Psoas muscle (tissue), 8 donors: ENCODE measurements around the gene DVL3. TPM values are rescaled to one million over a fixed set of nuclear protein-coding genes. Genes with fewer than 3 reads are reported as not detected.
A peak's percentile ranks its signal among the peaks of the same experiment; 100 is the strongest.

Experiments used
- ATAC-seq, 4 donors: fragments of 200-7000 bp; cut with Tn5 transposase; one replicate each; pipeline ENCODE4 v1.9.1; 2020; ENCODE audit warnings: moderate library complexity in 3 of 4, mild to moderate bottlenecking in 2 of 4
- DNase-seq, 2 donors: peaks; one replicate each; pipeline ENCODE4 v3.0.0-alpha.2; 2020
- H3K27ac ChIP-seq: fragments of 200-600 bp; one replicate; pipeline ENCODE4 v1.8.0; 2022
- H3K27me3 ChIP-seq, 3 donors: fragments of 200-600 bp in 1 of 3; one replicate each; pipeline versions ENCODE4 v1.6.1 to v1.8.0; 2013 to 2022; ENCODE audit warnings: low read length in 2 of 3, mild to moderate bottlenecking in 2 of 3, moderate library complexity in 1 of 3; ENCODE audit not compliant: insufficient read depth in 3 of 3
- H3K36me3 ChIP-seq, 2 donors: fragments of 200-600 bp in 1 of 2; one replicate each; pipeline versions ENCODE4 v1.6.1 to v1.8.0; 2013 to 2022; ENCODE audit warnings: low read depth in 1 of 2, mild to moderate bottlenecking in 1 of 2, moderate library complexity in 1 of 2; ENCODE audit not compliant: insufficient read depth in 1 of 2
- H3K4me1 ChIP-seq: fragments of 200-600 bp; one replicate; pipeline ENCODE4 v1.8.0; 2022
- H3K4me3 ChIP-seq: fragments of 200-600 bp; one replicate; pipeline ENCODE4 v1.8.0; 2022; ENCODE audit warnings: mild to moderate bottlenecking
- H3K9me3 ChIP-seq: fragments of 200-600 bp; one replicate; pipeline ENCODE4 v1.8.0; 2022
- WGBS, 3 donors: extraction: QIAGEN DNeasy Blood & Tissue Kit; methylation state at CpG; one replicate each; pipeline versions ENCODE4 v1.1.6 to v1.1.7; 2013; 5-methylcytosine and 5-hydroxymethylcytosine counted together
- intact Hi-C, 2 donors: fragments of 100-400 bp; cut with DNase I; formaldehyde crosslinking; loops; one replicate each; pipeline versions ENCODE4 v1.11.0 to v1.14.2; 2022
- polyA plus RNA-seq, 3 donors: library from polyadenylated mRNA; stranded (reverse); fragments of 200-250 nt; gene quantifications; one replicate each; pipeline ENCODE4 v1.2.3, GENCODE V29; 2013
- total RNA-seq, 4 donors: library from RNA; stranded (reverse); fragmentation: NEBNext Ultra II Directional in 2 of 4; extraction: Animal tissue kit (Norgen Biotek cat#: 25700) in 2 of 4; gene quantifications; one replicate each; pipeline versions ENCODE4 v1.2.1 to v1.2.4, GENCODE V29; 2021 to 2023
- TF ChIP-seq, protein P1 (sequence below): fragments of 200-600 bp; IDR thresholded peaks from one replicate; pipeline ENCODE4 v1.8.0; 2022; ENCODE audit warnings: antibody characterized with exemption
- donor health status: healthy with polysubstance abuse.
- donor health status: DM: no; HTN: no; CAD: no; lungs with moderate emphysema.
- donor health status: Bipolar disorder and iron deficiency.
- donor health status: healthy.
- donor health status: DM: yes; HTN: yes; CAD: no.
- donor health status: DM: no; HTN: no; CAD: no.
- donor health status: DM: no; HTN: no; CAD: no.
- donor health status: DM: yes; HTN: yes; CAD: no.

The DVL3 gene
- total and polyA plus RNA-seq, 7 donors: 32.3 to 57.6 (median 47.0) TPM

DNA sequence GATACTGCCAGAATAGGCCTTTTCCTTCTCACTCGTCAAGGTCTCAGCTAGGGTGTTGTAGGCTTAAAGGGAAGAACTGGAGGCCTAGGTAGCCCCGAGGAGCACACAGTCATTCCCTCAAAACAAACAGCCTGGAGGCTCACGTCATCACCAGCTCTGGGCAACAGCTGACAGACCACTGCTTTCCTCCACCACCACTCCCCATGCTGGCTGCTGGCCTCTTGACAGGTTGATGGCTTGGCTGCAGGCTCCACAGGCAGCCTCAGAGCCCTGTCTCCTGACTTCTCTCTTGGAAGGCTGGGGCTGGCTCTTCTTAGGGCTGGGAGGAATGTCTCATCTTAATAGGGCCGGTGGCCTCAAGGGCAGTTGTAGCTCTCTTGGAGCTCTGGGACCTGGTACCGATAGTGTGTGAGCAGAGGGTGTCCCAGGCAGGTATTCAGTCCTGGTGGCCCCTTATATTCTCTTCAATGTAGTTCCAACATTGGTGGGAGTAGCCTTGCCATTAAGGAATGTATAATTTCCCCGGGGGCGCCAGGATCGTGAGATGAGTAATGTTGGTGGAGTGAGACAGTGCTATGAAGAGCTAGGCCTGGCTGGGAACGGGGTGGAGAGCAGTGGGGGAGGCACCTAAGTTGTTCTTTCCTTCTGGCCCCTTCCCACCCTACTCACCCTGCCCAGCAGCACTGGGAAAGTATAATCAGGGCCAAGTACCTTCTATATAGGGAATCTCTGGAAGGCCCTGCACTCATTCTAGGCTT is 13.4 kb downstream of the DVL3 start:
- ATAC-seq (peak in 1 of 4 donors; percentile 16), DNase-seq (no peak)
- intact Hi-C loops: no loop called here
- no peaks in the 10 kb centered on the region for H3K27me3 ChIP-seq
- H3K36me3 ChIP-seq: peaks cover 8 to 98% of the 10 kb centered on the region in 2 donors
- H3K4me3 ChIP-seq: no peak overlapping the region
- TF ChIP-seq, protein P1, sequence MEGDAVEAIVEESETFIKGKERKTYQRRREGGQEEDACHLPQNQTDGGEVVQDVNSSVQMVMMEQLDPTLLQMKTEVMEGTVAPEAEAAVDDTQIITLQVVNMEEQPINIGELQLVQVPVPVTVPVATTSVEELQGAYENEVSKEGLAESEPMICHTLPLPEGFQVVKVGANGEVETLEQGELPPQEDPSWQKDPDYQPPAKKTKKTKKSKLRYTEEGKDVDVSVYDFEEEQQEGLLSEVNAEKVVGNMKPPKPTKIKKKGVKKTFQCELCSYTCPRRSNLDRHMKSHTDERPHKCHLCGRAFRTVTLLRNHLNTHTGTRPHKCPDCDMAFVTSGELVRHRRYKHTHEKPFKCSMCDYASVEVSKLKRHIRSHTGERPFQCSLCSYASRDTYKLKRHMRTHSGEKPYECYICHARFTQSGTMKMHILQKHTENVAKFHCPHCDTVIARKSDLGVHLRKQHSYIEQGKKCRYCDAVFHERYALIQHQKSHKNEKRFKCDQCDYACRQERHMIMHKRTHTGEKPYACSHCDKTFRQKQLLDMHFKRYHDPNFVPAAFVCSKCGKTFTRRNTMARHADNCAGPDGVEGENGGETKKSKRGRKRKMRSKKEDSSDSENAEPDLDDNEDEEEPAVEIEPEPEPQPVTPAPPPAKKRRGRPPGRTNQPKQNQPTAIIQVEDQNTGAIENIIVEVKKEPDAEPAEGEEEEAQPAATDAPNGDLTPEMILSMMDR: no peak
- peaks cover 4% of the 10 kb centered on the region for H3K4me1 ChIP-seq
- no peaks in the 10 kb centered on the region for H3K9me3 ChIP-seq
- no peak overlapping the region for H3K27ac ChIP-seq
- 63 to 69% (median 64%) methylated on average over 9 of the region's 9 CpGs for WGBS, 3 donors

DNA sequence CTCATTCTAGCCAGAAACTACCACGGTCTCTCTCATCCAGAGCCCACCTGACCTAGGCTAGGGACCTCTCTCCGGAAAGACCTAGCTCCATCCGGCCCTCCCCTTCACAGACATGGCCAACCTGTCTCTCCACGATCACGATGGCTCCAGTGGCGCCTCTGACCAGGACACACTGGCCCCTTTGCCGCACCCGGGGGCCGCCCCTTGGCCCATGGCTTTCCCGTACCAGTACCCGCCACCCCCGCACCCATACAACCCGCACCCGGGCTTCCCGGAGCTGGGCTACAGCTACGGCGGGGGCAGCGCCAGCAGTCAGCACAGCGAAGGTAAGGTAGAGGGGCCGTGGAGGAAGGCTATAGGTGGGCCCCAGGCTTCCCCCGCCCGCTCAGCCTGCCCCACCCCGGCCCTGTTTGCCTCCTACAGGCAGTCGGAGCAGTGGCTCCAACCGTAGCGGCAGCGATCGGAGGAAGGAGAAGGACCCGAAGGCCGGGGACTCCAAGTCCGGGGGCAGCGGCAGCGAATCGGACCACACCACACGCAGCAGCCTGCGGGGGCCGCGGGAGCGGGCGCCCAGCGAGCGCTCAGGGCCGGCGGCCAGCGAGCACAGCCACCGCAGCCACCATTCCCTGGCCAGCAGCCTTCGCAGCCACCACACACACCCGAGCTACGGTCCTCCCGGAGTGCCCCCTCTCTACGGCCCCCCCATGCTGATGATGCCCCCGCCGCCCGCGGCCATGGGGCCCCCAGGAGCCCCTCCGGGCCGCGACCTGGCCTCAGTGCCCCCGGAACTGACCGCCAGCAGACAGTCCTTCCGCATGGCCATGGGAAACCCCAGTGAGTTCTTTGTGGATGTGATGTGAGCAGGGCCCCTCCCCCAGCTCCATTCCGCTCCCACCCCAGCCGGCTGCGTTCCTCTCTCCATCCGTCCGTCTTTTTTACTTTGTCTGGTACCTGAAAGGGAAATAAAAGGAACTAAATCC is 15.0 kb downstream of the DVL3 start:
- TF ChIP-seq, protein P1: no peak
- ATAC-seq (no peak), DNase-seq (no peak)
- Histone ChIP-seq H3K36me3 (peaks cover 8 to 81% of the 10 kb centered on the region in 2 donors), H3K27ac (no peak overlapping the region), H3K9me3 (no peaks in the 10 kb centered on the region), H3K4me3 (no peak overlapping the region), H3K27me3 (no peaks in the 10 kb centered on the region), H3K4me1 (peaks cover 11% of the 10 kb centered on the region)
- WGBS, 3 donors: 90 to 91% (median 90%) methylated on average over 55 to 66 of the region's 66 CpGs
- intact Hi-C loops: loop anchor here in 1 of 2 donors (10.0 kb wide), 1 partner anchor 155 kb away; the partner anchor contains the start of gene ABCC5

DNA sequence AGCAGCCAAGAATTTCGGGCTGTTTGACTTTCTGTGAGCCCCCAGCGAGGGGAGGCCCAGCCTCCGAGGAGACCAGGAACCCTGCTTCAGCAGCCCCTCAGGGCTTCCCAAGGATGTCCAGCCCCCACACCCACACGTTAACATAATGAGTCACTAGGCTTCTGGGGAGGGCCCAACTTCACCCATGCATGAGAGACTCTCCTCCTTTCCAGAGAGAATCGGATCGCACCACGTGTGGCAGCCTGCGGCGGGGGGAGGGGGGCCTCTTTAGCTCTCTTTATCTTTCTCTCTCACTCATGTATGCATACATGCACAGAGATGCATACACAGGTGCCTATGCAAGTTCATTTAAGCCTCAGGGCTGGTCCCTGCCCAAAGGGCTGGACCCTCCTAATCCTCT is 16.4 kb downstream of the DVL3 start:
- DNase-seq (no peak), ATAC-seq (no peak)
- no peaks in the 10 kb centered on the region for H3K27me3 ChIP-seq
- no peak overlapping the region for H3K27ac ChIP-seq
- no peak overlapping the region for H3K4me3 ChIP-seq
- 73 to 82% (median 74%) methylated on average over 9 of the region's 9 CpGs for WGBS, 3 donors
- peaks cover 23% of the 10 kb centered on the region for H3K4me1 ChIP-seq
- TF ChIP-seq, protein P1: no peak
- H3K9me3 ChIP-seq: no peaks in the 10 kb centered on the region
- intact Hi-C loops: loop anchor here in 1 of 2 donors (10.0 kb wide), 1 partner anchor 157 kb away; the partner anchor contains the start of gene ABCC5
- H3K36me3 ChIP-seq: peaks cover 2 to 67% of the 10 kb centered on the region in 2 donors

DNA sequence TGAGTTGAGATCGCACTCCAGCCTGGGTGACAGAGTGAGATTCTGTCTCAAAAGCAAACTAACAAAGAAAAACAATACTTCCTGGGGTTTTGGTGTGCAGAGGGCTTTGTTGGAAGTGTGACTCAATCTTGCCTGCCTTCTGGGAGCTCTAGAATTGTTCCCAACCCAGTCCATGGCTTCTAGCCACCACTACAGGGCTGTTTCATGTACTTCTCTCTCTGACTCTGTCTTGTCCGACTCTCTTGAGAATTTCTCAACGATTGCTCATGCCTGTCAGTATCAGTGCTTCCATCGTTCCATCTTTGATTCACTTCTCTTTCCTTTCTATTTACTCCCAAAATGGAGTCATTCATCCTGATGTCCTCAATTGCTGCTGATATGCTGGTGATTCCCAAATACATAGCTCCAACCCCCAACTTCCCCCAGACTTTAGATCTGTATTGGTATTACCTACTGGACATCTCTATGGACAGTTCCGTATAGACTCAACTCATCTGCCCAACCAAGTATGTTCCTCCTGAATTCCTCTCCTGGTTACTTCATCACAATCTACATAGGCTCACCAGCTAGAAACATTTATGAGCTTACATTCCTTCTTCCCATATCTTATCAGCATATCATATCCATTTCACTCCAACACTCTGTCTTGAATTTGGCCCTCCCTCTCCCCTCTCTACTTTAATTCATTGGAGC is 17.6 kb downstream of the DVL3 start:
- WGBS, 3 donors: 71 to 77% (median 72%) methylated on average over 5 of the region's 5 CpGs
- intact Hi-C loops: loop anchor here (2.0 to 10.0 kb wide), 2 partner anchors 16 to 158 kb away; partner anchors contain the start of gene ABCC5 (in 1 of the 2)
- Histone ChIP-seq H3K27ac (no peak overlapping the region), H3K9me3 (no peaks in the 10 kb centered on the region), H3K4me1 (peaks cover 36% of the 10 kb centered on the region), H3K27me3 (no peaks in the 10 kb centered on the region), H3K4me3 (no peak overlapping the region), H3K36me3 (peaks cover 2 to 64% of the 10 kb centered on the region in 2 donors)
- no peak for ATAC-seq
- DNase-seq: no peak
- TF ChIP-seq, protein P1: no peak
